Ishikawa (cell line): Measurements from ENCODE around the gene FBXO47.

Experiments
- CEBPB ChIP-seq: IDR thresholded peaks from 2 replicates; pipeline ENCODE4 v1.6.1; 2012
- CREB1 ChIP-seq: IDR thresholded peaks from 2 replicates; pipeline ENCODE4 v1.6.1; 2012; ENCODE audit warnings: low read depth
- EGR1 ChIP-seq: IDR thresholded peaks from 2 replicates; pipeline ENCODE4 v1.6.1; 2012
- EP300 ChIP-seq: IDR thresholded peaks from 2 replicates; pipeline ENCODE4 v1.6.1; 2012; ENCODE audit warnings: borderline replicate concordance
- FOXM1 ChIP-seq: IDR thresholded peaks from 2 replicates; pipeline ENCODE4 v1.6.1; 2012; ENCODE audit warnings: low read depth, borderline replicate concordance
- NFIC ChIP-seq: IDR thresholded peaks from 2 replicates; pipeline ENCODE4 v1.6.1; 2012
- RAD21 ChIP-seq: IDR thresholded peaks from 2 replicates; pipeline ENCODE4 v1.6.1; 2012; ENCODE audit warnings: low read depth
- REST ChIP-seq: IDR thresholded peaks from 2 replicates; pipeline ENCODE4 v1.6.1; 2012; ENCODE audit warnings: low read depth, mild to moderate bottlenecking
- TAF1 ChIP-seq: IDR thresholded peaks from 2 replicates; pipeline ENCODE4 v1.6.1; 2012; ENCODE audit warnings: low read depth, mild to moderate bottlenecking
- TCF12 ChIP-seq: IDR thresholded peaks from 2 replicates; pipeline ENCODE4 v1.6.1; 2012; ENCODE audit warnings: low read depth
- TEAD4 ChIP-seq: IDR thresholded peaks from 2 replicates; pipeline ENCODE4 v1.6.1; 2012
- USF1 ChIP-seq: IDR thresholded peaks from 2 replicates; pipeline ENCODE4 v1.6.1; 2012
- YY1 ChIP-seq: IDR thresholded peaks from 2 replicates; pipeline ENCODE4 v1.6.1; 2012; ENCODE audit warnings: low read depth
- ZBTB7A ChIP-seq: IDR thresholded peaks from 2 replicates; pipeline ENCODE4 v1.6.1; 2012; ENCODE audit warnings: low read depth
- TF ChIP-seq, protein P1 (sequence below): IDR thresholded peaks from 2 replicates; pipeline ENCODE4 v1.6.1; 2012

Gene FBXO47

DNA sequence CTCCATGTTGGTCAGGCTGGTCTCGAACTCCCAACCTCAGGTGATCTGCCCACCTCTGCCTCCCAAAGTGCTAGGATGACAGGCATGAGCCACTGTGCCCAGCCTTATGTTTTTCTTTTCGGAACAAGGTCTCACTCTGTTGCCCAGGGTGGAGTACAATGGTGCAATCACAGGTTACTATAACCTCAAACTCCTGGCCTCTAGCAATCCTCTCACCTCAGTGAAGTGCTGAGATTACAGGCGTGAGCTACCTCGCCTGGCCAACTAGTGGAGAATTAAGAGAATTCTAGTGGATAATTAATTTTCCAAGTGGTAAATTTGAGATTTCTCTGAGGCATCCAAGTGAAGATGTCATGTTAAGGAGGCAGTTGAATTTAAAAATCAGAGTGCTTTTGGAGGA, 2.9 kb upstream of the FBXO47 start:
- TF ChIP-seq, protein P1, sequence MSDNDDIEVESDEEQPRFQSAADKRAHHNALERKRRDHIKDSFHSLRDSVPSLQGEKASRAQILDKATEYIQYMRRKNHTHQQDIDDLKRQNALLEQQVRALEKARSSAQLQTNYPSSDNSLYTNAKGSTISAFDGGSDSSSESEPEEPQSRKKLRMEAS, result no peak
- TF ChIP-seq EP300 (no peak), EGR1 (no peak), TAF1 (no peak), FOXM1 (no peak), RAD21 (no peak), TEAD4 (no peak), NFIC (no peak), CEBPB (no peak), USF1 (no peak), TCF12 (no peak), YY1 (no peak), REST (no peak), ZBTB7A (no peak), CREB1 (no peak)

DNA sequence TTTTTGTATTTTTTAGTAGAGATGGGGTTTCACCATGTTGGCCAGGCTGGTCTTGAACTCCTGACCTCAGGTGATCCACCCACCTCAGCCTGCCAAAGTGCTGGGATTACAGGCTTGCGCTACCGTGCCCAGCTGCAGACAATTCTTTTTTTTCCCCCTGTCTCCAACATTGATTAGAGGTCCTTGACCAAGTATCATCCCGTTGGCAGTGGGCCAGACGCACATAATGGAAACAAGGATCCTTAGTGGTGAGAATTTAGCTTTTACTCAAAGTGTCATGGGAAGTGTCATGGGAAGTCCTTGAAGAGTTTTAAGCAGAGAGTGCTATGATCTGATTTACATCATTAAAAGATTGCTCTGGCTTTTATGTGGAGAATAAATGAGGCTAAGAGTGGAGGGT, 2.1 kb upstream of the FBXO47 start:
- TF ChIP-seq EP300 (no peak), USF1 (no peak), YY1 (no peak)

- TF ChIP-seq EGR1 (no peak), TCF12 (no peak), EP300 (no peak), REST (no peak), CEBPB (no peak), ZBTB7A (no peak), TAF1 (no peak)
Observed at GRCh38 chr17:38961413-38961812, 5.8 kb downstream of the FBXO47 start.

DNA sequence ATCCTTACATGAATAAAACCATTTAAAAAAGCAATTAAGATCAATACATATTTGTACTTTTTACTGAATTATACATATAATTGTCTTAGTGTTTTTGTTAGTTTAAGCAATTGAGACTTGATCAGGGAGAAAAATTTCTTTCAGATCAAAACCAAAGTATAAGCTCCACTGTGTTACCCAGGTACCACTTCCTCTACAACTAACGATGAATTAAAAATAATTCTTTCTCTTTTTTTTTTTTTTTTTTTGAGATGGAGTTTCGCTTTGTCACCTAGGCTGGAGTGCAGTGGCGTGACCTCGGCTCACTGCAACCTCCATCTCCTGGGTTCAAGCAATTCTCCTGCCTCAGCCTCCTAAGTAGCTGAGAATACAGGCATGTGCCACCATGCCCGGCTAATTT, 6.8 kb downstream of the FBXO47 start:
- no peak for TF ChIP-seq CEBPB
- TF ChIP-seq, protein P1, result no peak

DNA sequence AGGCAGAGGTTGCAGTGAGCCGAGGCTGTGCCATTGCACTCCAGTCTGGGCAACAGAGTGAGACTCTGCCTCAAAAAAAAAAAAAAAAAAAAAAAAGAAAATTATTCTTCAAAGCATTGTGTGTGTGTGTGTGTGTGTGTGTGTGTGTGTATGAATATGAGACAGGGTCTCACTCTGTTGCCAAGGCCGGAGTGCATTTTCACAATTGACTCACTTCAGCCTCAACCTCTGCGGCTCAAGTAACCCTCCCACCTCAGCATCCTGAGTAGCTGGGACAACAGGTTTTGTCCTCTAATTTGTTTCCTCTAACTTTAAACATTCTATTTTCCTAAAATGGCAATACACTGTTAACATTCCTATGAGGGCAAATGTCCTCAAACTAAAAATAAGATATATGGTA, 7.7 kb downstream of the FBXO47 start:
- TF ChIP-seq USF1, result no peak
- TF ChIP-seq TEAD4, result no peak
- no peak for TF ChIP-seq EGR1
- TF ChIP-seq RAD21, result no peak
- TF ChIP-seq CEBPB, result no peak
- TF ChIP-seq, protein P1, result no peak

DNA sequence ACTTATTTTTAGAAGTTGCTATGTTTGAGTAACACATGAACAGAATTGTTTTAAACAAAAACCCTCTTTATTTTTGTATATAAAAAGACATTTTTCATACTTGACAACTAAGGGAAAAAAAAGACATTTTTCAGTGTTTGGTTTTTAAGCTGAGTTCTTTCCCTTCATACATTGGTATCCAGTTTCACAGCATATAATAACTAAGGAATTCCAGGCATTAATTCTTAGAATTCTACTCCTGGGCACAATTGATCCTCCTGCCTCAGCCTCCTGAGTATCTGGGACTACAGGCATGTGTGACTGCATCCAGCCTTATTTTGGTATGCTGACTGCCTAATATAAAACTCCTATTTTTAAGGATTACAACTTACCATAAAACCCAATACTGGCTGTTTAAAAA, 8.4 kb downstream of the FBXO47 start:
- TF ChIP-seq FOXM1 (peak; percentile 50; the same call in 1 of the 2 replicates), REST (no peak), EP300 (peak; percentile 50; the same call in 1 of the 2 replicates), TEAD4 (peak; percentile 98)
